ENCODE results near the gene DCST2.

The DCST2 gene

GRCh38 chr1:155033524-155033923, at the start of gene DCST2, which contains the start of gene DCST1:
TSS of gene DCST2 (minus strand) at chr1:155033781. CDS start at chr1:155033701, 80 bp downstream.
TSS of gene DCST1 (plus strand) at chr1:155033824. CDS start at chr1:155034037, 213 bp downstream.
- DNase-seq (ENCODE audit: extremely low spot score, insufficient read length, low read depth): no peak
- FAIRE-seq: no peak

GRCh38 chr1:155083052-155083541, 49.5 kb upstream of the DCST2 start:
- no peak for FAIRE-seq
- DNase-seq (ENCODE audit: extremely low spot score, insufficient read length, low read depth): no peak

- no peak for FAIRE-seq
These were observed 48.9 kb upstream of the DCST2 start for GRCh38 chr1:155082301-155083051.

GRCh38 chr1:155081472-155082300, 48.1 kb upstream of the DCST2 start:
- DNase-seq (ENCODE audit: extremely low spot score, insufficient read length, low read depth) (no peak), FAIRE-seq (no peak)

More at GRCh38 chr1:155082301-155083051, 48.9 kb upstream of the DCST2 start:
- DNase-seq (ENCODE audit: extremely low spot score, insufficient read length, low read depth): no peak

GRCh38 chr1:155080312-155081228, 47.0 kb upstream of the DCST2 start:
- DNase-seq (ENCODE audit: extremely low spot score, insufficient read length, low read depth): no peak
- no peak for FAIRE-seq

- FAIRE-seq (no peak), DNase-seq (ENCODE audit: extremely low spot score, insufficient read length, low read depth) (no peak)
These were observed 46.1 kb upstream of the DCST2 start for GRCh38 chr1:155079487-155080311.

GRCh38 chr1:155079210-155079486, 45.6 kb upstream of the DCST2 start:
- DNase-seq (ENCODE audit: extremely low spot score, insufficient read length, low read depth): no peak
- no peak for FAIRE-seq

- FAIRE-seq (peak; percentile 12), DNase-seq (ENCODE audit: extremely low spot score, insufficient read length, low read depth) (peak; percentile 64)
These were observed 45.1 kb upstream of the DCST2 start, which contains the start of gene EFNA3 for GRCh38 chr1:155078469-155079209. TSS of gene EFNA3 (plus strand) at chr1:155078837. CDS start at chr1:155078942, 105 bp downstream.

- no peak for DNase-seq (ENCODE audit: extremely low spot score, insufficient read length, low read depth)
These were observed 44.3 kb upstream of the DCST2 start for GRCh38 chr1:155077758-155078445.

GRCh38 chr1:155077346-155077745, 43.8 kb upstream of the DCST2 start:
- FAIRE-seq: no peak

More at GRCh38 chr1:155077758-155078445, 44.3 kb upstream of the DCST2 start:
- FAIRE-seq: no peak

GRCh38 chr1:155076371-155076770, 42.8 kb upstream of the DCST2 start:
- no peak for DNase-seq (ENCODE audit: extremely low spot score, insufficient read length, low read depth)
- FAIRE-seq: no peak

More at GRCh38 chr1:155077346-155077745, 43.8 kb upstream of the DCST2 start:
- DNase-seq (ENCODE audit: extremely low spot score, insufficient read length, low read depth): no peak

- DNase-seq (ENCODE audit: extremely low spot score, insufficient read length, low read depth) (no peak), FAIRE-seq (no peak)
These were observed 42.0 kb upstream of the DCST2 start for GRCh38 chr1:155075535-155075934.

GRCh38 chr1:155073377-155074242, 40.0 kb upstream of the DCST2 start:
- FAIRE-seq (no peak), DNase-seq (ENCODE audit: extremely low spot score, insufficient read length, low read depth) (no peak)

GRCh38 chr1:155072531-155073289, 39.1 kb upstream of the DCST2 start:
- DNase-seq (ENCODE audit: extremely low spot score, insufficient read length, low read depth) (no peak), FAIRE-seq (no peak)

- DNase-seq (ENCODE audit: extremely low spot score, insufficient read length, low read depth) (no peak), FAIRE-seq (no peak)
These were observed 38.1 kb upstream of the DCST2 start for GRCh38 chr1:155071701-155072100.
